Measurements from ENCODE around the gene GPC6.

The GPC6 gene

DNA sequence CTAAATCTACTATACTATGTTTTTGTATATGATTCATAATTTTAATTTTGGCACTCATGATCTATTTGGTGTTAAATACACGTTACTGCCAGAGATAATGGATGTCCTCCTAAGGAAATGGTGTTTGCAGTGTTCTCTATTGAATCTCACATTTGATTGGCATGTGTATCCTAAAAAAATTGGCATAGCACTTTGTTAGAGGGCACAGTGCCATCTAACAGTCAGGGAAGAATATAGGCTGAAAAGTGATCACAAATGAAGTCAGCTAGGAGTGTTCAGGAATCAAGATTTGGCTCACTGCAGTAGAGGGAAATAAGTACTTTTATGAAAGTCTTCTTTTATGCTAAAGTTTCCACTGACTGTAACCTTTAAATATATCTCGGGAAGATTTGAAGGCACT is 624.6 kb downstream of the GPC6 start:
- no peak for DNase-seq (ENCODE audit: low read depth)
- H3K4me3 ChIP-seq (ENCODE audit: low read depth, low read length), result no peak overlapping the region
- TF ChIP-seq, protein P1, sequence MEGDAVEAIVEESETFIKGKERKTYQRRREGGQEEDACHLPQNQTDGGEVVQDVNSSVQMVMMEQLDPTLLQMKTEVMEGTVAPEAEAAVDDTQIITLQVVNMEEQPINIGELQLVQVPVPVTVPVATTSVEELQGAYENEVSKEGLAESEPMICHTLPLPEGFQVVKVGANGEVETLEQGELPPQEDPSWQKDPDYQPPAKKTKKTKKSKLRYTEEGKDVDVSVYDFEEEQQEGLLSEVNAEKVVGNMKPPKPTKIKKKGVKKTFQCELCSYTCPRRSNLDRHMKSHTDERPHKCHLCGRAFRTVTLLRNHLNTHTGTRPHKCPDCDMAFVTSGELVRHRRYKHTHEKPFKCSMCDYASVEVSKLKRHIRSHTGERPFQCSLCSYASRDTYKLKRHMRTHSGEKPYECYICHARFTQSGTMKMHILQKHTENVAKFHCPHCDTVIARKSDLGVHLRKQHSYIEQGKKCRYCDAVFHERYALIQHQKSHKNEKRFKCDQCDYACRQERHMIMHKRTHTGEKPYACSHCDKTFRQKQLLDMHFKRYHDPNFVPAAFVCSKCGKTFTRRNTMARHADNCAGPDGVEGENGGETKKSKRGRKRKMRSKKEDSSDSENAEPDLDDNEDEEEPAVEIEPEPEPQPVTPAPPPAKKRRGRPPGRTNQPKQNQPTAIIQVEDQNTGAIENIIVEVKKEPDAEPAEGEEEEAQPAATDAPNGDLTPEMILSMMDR (IDR thresholded peaks at IDR 0.05; ENCODE audit: low read depth, low read length, missing control alignments), result no peak

DNA sequence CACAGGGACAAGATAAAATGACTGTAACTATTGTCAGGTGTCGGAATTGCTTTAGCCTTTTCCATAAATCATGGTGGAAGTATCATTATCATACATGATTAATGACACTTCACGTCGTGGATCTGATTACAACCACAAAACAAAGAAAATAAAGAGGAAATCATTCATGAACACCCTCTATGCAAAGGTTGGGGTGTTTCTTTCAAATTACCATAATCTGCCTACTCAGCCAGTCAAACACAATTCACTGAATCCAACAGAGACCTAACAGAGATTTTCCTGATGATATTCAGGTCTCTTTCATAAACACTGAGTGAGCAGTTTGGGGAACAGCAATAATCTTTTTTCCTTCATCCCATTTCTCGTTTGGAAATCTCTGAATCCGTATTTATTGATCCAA is 627.3 kb downstream of the GPC6 start:
- TF ChIP-seq, protein P1 (IDR thresholded peaks at IDR 0.05; ENCODE audit: low read depth, low read length, missing control alignments), result no peak
- DNase-seq (ENCODE audit: low read depth), result no peak
- no peak overlapping the region for H3K4me3 ChIP-seq (ENCODE audit: low read depth, low read length)

DNA sequence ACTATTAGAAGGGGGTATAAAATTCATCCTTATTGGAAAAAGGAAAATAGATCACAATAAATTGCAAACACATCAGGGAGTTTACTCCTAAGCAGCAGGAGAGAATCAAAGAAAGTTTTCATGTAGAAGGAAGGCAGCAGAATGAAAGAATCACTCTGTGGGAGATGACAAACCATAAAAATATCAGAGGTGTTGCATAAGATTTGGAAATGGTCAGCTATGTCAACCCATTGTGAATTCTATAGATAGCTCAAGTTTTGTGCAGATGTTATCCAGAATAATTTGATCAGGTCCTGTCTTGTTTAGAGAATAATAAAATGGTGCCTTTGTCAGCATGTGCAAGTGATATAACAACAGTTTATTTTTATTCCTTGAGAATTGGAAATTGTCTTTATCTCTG is 630.5 kb downstream of the GPC6 start:
- no peak for DNase-seq (ENCODE audit: low read depth)
- H3K4me3 ChIP-seq (ENCODE audit: low read depth, low read length), result no peak overlapping the region
- TF ChIP-seq, protein P1 (IDR thresholded peaks at IDR 0.05; ENCODE audit: low read depth, low read length, missing control alignments), result no peak

DNA sequence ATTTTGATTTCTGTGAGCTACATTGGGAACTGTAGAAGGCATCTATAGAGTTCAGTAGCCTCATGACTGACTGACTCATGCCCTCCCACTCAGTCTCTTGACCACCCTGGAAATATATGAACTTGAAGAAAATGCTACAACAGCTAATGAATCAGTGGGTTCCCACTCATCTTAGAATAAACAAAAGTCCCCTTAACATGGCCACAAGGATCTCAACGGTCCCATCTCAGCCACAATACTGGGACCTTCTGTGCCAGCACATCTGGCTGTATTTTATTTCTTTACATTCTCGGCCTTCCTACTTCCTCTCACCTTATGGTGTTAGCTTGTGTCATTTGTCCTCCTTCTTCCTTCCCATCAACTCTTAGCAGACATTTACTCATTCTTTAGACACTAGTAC is 633.1 kb downstream of the GPC6 start:
- no peak overlapping the region for H3K4me3 ChIP-seq (ENCODE audit: low read depth, low read length)
- no peak for DNase-seq (ENCODE audit: low read depth)
- TF ChIP-seq, protein P1 (IDR thresholded peaks at IDR 0.05; ENCODE audit: low read depth, low read length, missing control alignments), result no peak

DNA sequence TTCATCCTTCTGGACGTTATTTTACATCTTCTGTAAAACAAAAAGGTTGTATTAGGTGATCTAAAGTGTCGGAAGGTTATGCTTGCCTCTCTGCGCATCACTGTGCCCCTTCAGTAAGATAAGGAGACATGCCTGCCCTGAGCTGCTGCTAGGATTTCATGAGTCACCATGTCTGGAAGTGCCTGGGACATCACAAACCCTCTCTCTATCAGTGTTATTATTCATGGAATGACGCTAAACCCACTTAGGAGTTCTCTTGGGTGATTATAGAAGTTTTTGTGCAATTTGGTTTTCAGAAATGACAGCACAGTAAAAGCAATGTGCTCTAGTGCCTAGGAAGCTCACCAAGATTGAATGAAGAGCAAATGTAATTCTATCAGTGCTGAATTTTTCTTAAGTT is 635.2 kb downstream of the GPC6 start:
- TF ChIP-seq, protein P1 (IDR thresholded peaks at IDR 0.05; ENCODE audit: low read depth, low read length, missing control alignments), result no peak
- DNase-seq (ENCODE audit: low read depth), result no peak
- H3K4me3 ChIP-seq (ENCODE audit: low read depth, low read length), result no peak overlapping the region

DNA sequence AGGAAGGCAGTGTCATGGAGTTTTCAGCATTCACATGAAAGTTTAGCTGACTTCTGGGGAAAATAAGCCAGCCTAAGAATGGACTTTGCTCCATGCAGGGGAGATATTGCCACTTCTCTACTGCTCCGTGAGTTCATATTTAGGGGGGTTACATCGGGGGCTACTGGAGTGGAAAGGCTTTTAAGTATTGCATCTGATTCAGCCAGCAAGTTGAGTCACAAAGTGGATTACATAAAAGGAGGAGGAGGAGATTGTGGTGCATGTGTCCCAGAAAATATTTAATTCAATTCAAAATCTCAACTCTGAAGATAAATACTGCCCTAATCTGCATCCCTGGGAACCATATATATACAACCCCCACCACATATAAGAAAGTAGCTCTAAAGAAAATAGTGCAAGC is 635.7 kb downstream of the GPC6 start:
- DNase-seq (ENCODE audit: low read depth), result no peak
- TF ChIP-seq, protein P1 (IDR thresholded peaks at IDR 0.05; ENCODE audit: low read depth, low read length, missing control alignments), result no peak
- no peak overlapping the region for H3K4me3 ChIP-seq (ENCODE audit: low read depth, low read length)

DNA sequence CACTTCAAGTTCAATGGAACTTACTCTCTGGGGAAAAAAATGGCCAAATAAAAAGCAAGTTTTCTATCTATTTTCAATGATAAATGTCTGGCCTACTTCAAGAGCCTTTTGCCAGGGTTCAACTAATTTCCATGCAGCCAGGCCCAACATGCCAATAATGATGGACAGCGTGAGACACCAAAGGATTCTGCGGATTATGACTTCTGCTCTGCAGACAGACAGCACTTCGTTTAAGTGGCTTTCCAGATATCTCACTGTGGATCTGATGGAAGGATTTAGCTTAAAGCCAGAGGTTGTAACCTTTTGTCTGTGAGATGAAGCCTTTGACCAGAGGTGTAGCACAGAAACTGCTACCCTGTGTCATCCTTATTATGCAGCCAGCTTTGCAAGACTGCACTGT is 638.6 kb downstream of the GPC6 start:
- TF ChIP-seq, protein P1 (IDR thresholded peaks at IDR 0.05; ENCODE audit: low read depth, low read length, missing control alignments), result no peak
- no peak overlapping the region for H3K4me3 ChIP-seq (ENCODE audit: low read depth, low read length)
- no peak for DNase-seq (ENCODE audit: low read depth)

Data from GM12864 (cell line).